Measurements from ENCODE around the gene PBRM1.

PBRM1 gene

GRCh38 chr3:52513281-52513680 lies 172.4 kb downstream of the PBRM1 start:
- TF ChIP-seq POLR2AphosphoS5 (IDR thresholded peaks at IDR 0.05; ENCODE audit: low read depth, low read length) (no peak), FOXP2 (optimal IDR thresholded peaks at IDR 0.05; ENCODE audit: borderline replicate concordance, extremely low read depth, extremely low read length, insufficient read depth) (no peak), SIN3A (IDR thresholded peaks at IDR 0.05; ENCODE audit: borderline replicate concordance, insufficient read depth, low read length) (no peak)

- no peak for TF ChIP-seq TAF1 (IDR thresholded peaks at IDR 0.05; ENCODE audit: borderline replicate concordance, insufficient read depth, low read length)
- TF ChIP-seq POLR2AphosphoS5 (IDR thresholded peaks at IDR 0.05; ENCODE audit: low read depth, low read length) = no peak
- TF ChIP-seq SIN3A (IDR thresholded peaks at IDR 0.05; ENCODE audit: borderline replicate concordance, insufficient read depth, low read length) = no peak
- no peak for TF ChIP-seq FOXP2 (optimal IDR thresholded peaks at IDR 0.05; ENCODE audit: borderline replicate concordance, extremely low read depth, extremely low read length, insufficient read depth)
- no peak for TF ChIP-seq REST (IDR thresholded peaks at IDR 0.05; ENCODE audit: insufficient read depth in 1 of 2, low read depth in 2 of 2, low read length in 2 of 2)
Measured at GRCh38 chr3:52512727-52513126, 173.0 kb downstream of the PBRM1 start.

DNA sequence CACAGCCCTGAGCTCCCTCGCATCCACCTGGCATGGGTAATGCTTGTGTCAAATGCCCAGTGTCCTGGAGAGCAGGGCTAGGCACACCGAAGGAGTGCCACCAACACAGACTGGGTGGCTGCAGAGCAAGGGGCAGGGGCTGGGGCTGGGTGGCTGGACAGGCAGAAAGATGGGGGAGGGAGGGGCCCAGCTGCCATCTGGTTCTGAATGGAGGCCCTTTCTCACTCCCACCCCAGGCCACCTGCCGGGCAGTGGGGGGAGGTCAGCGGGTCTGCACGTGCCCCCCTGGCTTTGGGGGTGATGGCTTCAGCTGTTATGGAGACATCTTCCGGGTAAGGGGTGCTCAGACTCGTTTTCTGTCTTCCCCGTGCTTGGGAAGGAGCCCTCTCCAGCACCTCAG lies 173.6 kb downstream of the PBRM1 start:
- no peak for TF ChIP-seq REST (IDR thresholded peaks at IDR 0.05; ENCODE audit: insufficient read depth in 1 of 2, low read depth in 2 of 2, low read length in 2 of 2)
- no peak for TF ChIP-seq POLR2AphosphoS5 (IDR thresholded peaks at IDR 0.05; ENCODE audit: low read depth, low read length)
- TF ChIP-seq FOXP2 (optimal IDR thresholded peaks at IDR 0.05; ENCODE audit: borderline replicate concordance, extremely low read depth, extremely low read length, insufficient read depth) = no peak
- TF ChIP-seq TAF1 (IDR thresholded peaks at IDR 0.05; ENCODE audit: borderline replicate concordance, insufficient read depth, low read length) = no peak
- TF ChIP-seq SIN3A (IDR thresholded peaks at IDR 0.05; ENCODE audit: borderline replicate concordance, insufficient read depth, low read length) = no peak

DNA sequence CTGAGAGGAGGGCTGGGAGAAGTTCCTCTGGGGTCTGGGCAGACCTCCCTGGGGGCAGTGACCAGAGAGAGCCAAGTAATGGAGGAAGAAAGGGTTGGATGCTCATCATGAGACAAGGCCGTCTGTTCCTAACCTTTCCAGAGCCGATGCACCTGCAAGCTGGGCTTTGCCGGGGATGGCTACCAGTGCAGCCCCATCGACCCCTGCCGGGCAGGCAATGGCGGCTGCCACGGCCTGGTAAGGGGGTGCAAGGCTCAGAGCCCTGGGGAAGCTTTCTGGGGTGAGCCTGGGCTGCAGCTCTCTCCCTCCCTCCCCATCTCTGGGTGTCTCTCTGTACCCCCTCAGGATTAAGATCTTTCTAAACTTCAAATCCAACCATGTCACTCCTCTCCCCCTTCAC lies 174.2 kb downstream of the PBRM1 start:
- TF ChIP-seq POLR2AphosphoS5 (IDR thresholded peaks at IDR 0.05; ENCODE audit: low read depth, low read length) (no peak), TAF1 (IDR thresholded peaks at IDR 0.05; ENCODE audit: borderline replicate concordance, insufficient read depth, low read length) (no peak), FOXP2 (optimal IDR thresholded peaks at IDR 0.05; ENCODE audit: borderline replicate concordance, extremely low read depth, extremely low read length, insufficient read depth) (no peak), REST (IDR thresholded peaks at IDR 0.05; ENCODE audit: insufficient read depth in 1 of 2, low read depth in 2 of 2, low read length in 2 of 2) (no peak), SIN3A (IDR thresholded peaks at IDR 0.05; ENCODE audit: borderline replicate concordance, insufficient read depth, low read length) (no peak)

- no peak for TF ChIP-seq TAF1 (IDR thresholded peaks at IDR 0.05; ENCODE audit: borderline replicate concordance, insufficient read depth, low read length)
- TF ChIP-seq SIN3A (IDR thresholded peaks at IDR 0.05; ENCODE audit: borderline replicate concordance, insufficient read depth, low read length) = no peak
- TF ChIP-seq POLR2AphosphoS5 (IDR thresholded peaks at IDR 0.05; ENCODE audit: low read depth, low read length) = no peak
- no peak for TF ChIP-seq FOXP2 (optimal IDR thresholded peaks at IDR 0.05; ENCODE audit: borderline replicate concordance, extremely low read depth, extremely low read length, insufficient read depth)
- TF ChIP-seq REST (IDR thresholded peaks at IDR 0.05; ENCODE audit: insufficient read depth in 1 of 2, low read depth in 2 of 2, low read length in 2 of 2) = no peak
Measured at GRCh38 chr3:52509753-52510328, 175.9 kb downstream of the PBRM1 start.
